Smooth muscle cell of the brain vasculature (primary cell): ENCODE measurements around the gene C6orf163.

ENCODE experiments used
- DNase-seq: peaks from one replicate; pipeline ENCODE4 v3.0.0-alpha.2; 2012; ENCODE audit warnings: low read depth, low spot score

The C6orf163 gene

DNA sequence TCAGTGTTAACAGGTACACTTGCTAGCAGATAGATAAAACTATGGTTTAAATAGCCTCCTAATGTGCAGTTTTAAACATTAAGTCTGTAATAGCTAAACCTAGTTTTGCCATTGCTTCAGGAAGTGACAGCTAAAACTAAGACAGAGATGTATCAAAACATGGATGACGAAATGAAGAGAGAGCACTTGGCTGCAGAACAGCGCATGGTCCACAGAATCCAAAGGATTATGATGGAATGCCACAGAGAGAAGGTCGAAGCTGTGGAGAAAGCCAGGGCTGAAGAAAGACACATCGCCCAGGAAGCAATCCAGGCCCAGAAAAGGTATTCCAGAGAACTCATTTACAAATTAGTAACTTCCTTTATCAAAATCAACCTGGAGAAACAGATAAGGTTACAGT, 11.6 kb downstream of the C6orf163 start:
- no peak for DNase-seq

DNA sequence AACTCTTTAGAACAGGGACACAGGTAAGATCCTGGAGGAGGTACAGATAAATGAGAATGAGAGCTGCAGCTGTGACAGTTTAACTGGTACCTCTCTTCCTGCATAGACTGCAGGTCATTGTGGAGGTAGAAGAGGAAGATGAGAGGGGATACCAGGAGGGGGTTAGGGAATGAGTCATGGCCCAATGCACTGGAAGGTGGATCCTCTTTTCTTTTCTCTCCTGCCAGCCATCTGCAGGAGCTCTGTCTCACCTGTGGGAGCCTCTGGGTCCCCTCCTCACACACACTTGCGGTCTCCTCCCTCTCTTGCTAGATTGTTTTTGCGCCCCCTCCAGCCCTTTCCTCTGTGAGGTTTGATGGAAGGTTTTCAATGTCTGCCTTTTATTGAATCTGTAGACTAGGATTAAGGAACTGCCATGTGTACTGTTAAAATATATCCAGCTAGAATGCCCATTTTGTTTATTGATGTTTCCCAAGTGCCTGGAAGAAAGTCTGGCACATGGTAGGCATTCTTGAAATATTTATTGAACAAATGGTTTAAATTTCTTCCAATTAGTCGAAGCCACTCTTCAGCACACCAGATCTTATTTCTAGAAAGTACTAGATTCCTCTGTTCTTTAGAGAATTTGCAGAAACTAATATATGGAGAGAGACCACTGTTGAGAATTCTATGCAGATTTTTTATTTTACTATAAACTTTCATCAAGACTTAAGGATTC, 13.0 kb downstream of the C6orf163 start:
- DNase-seq: no peak

DNA sequence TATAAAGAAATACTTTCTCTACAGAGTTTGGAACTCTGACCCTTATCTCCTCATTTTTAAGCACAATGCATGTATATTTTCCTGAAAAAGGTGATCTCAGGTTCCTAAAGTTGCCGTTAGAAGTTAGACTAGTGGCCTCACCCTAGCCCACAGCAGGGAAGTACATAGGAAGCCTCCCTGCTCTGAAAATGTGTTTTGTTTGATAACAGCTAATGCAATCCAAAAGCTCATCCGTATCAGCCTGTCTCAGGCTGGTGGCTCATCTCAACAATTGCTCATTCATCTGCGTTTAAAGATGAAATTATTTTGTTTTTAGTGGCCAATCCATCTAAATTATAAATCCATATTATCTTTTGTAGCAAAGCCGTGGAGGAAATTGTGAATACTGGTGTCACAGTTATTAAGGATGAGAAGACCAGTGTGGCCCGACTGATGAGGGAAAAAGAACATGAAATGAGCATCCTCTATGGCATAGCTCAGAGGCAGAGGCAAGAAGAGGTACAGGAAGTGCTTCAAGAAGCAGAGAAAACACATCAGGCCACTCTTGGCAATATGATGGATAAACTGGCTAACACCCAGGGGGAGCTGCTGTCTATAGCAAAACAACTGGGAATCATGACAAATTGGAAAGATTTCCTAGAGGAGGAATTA, 20.1 kb downstream of the C6orf163 start:
- no peak for DNase-seq

DNA sequence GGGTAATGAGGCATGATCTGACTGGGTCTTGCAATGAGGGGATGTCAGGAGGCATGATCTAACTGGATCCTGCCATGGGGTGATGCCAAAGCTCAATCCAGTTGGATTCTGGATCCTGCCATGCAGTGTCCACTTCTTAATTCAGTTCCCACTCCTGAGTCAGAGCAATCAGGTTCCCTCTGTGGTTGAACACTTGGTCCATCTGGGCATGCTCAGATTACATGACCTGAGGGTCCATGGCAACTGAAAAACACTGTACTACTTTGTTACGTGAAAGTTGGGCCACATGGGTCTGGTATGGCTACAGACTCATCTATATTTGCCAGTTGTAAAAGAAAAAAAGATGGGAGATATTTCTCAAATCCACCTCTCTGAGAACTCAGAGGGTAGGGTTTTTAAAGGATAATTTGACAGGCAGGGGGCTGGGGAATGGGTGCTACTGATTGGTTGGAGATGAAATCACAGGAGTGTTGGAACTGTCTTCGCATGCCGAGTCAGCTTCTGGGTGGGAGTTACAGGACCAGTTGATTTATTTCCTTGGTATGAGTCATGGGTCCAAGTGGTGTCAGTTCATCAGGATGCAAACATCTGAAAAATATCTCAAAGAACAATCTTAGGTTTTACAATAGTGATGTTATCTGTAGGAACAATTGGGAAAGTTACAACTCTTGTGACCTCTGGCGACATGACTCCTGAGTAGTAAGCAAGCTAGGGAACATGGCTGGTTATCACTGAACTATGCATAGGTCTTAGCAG, 21.6 kb downstream of the C6orf163 start:
- no peak for DNase-seq

DNA sequence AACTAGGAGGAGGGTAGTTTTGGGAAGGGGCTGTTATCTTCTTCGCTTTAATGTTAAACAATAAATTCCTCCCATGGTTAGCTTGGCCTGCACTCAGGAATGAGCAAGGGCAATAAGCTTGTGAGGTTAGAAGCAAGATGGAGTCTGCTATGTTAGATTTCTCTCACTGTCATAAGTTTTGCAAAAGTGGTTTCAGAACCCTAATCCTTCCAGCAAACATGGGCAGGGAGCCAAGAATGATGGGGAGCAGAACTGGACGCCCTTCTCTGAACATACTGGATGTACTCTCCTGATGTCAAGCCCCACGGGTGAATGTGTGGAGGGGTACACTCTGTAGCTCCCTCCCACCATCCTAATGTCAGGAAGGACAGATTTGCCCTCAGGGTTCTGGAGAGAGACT, 22.3 kb downstream of the C6orf163 start:
- DNase-seq: no peak

DNA sequence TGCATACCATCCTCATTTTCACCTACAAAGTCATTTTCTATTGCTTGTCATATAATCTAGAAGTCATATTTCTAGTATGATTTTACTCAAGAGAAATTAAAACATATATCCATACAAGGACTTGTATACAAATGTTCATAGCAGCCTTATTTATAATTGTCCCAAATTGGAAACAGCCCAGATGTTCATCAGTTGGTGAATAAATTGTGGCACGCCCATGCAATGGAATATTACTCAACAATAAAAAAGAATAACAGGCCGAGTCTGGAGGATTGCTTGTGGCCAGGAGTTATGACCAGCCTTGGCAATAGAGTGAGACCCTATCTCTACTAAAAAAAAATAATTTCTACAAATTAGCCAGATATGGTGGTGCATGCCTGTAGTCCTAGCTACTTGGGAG, 28.8 kb downstream of the C6orf163 start:
- no peak for DNase-seq

DNA sequence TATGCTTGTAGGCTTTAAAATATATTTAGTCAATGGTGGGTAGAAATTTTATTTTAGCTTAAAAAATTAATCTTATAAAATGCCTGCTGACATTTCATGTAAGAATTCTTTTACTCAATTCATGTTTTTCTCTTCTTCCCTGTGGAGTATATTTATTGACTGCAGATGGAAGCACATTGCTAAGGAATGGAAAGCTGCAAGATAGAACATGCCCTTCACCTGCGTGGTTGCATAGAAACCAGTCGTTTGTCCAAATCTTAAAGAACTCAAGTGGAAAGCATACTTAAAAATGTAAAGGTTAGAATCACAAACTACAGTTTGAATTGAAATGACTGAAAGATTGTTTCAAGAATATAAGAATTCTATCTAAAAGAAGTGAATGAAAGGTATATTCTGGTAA, 30.7 kb downstream of the C6orf163 start:
- no peak for DNase-seq

DNA sequence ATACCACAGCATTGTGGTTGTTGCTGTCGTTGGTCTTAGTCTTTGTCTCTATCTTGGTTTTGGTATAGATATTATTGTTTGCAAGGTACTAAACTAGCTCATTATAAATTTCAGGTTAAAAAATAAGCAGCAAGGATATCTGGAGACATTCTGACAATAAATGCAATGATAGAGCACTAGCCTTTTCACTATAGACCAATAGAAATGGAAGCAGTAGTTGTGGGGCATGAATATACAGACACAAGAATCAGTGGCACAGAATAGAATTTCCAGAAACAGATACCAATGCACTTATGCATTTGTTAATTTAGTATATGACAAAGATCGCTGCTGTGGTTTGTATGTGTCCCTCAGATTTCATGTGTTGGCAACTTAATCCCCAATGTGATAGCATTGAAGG, 32.0 kb downstream of the C6orf163 start:
- DNase-seq: no peak

DNA sequence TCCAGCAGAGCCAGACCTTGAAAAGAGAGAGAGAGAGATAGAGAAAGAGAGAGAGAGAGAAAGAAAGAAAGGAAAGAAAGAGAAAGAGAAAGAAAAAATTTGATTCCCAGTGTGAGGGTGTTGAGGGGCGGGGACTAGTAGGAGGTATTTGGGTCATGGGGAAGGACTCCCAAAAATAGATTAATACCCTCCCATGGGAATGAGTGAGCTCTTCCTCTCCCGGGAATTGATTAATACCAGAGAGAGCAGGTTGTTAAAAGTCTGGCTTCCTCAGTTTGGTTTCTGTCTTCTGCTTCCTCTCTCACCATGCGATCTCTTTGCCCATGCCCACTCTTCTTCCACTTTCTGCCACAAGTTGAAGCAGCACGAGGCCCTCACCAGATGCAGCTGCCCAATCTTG, 34.3 kb downstream of the C6orf163 start:
- DNase-seq: no peak

DNA sequence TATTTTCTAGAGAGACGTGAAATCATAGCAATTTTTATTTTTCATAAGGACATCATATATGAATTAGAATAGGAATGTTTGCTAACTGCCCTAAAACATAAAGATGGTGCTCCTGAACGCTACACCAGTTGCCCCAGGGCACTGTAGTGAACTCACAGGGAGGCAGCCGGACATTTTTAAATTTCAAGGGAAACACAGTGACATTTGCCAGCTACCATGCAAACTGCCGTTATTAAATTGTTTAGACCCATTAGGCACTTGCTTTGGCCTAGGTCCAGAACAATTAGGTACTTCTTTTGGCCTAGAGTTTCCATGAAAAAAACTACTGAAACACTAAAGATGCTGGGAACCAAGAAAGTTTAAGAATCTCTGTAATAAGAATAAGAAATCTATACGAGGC, 38.2 kb downstream of the C6orf163 start:
- DNase-seq: no peak

DNA sequence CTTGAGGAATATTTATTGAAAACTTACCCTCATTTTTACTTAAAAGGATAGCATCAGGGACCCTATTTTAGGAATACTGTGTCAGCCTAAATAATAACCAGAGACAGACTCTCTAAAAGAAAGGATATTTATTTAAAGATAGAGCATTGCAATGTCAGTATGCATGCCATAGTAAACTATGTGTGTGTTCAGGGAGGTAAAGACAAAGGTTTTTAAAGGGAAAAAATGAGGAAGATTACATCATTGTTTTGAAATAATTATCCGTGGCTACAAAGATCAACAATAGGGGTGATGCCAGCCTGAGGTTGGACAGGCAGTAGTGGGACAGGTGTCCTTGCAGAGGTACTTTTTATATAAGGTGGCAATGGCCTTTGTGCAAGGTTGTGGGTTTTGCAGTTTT, 39.4 kb downstream of the C6orf163 start:
- DNase-seq: no peak

DNA sequence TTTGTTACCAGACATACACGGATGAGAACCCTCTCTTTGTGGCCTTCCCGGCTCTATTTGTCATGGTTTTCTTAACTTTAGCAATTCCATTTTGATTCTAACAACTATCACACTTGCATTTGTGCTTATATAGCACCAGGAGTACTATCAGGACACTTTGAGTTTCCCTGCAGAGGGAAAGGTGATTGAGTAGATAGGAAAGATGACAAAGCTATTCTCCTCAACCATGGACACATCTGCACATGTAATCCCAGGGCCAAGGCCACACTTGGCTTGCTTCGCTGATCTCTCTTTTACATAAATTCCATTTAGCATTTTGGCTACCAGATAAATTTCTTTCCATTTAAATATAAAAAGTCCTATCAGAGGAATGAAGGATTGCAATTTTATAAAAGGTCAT, 39.8 kb downstream of the C6orf163 start:
- no peak for DNase-seq

DNA sequence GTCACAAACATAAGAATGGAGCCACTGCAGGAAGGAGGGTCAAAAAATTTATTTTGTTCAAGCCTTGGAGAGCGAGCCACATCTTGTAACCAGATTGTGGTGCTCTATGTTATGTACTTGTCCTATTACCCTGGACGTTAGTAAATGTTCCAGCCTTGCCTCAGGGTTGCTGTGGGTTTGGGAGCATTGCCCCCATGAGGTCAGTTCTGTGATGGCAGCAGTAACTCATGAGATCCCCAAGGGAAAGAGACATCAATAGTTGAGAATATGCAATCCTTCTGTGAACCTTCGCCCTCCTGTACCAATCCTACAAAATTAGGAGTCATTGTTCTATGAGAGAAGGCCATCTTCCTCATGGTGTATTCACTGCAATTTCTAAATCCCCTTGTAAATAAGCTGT, 46.7 kb downstream of the C6orf163 start:
- DNase-seq: no peak

DNA sequence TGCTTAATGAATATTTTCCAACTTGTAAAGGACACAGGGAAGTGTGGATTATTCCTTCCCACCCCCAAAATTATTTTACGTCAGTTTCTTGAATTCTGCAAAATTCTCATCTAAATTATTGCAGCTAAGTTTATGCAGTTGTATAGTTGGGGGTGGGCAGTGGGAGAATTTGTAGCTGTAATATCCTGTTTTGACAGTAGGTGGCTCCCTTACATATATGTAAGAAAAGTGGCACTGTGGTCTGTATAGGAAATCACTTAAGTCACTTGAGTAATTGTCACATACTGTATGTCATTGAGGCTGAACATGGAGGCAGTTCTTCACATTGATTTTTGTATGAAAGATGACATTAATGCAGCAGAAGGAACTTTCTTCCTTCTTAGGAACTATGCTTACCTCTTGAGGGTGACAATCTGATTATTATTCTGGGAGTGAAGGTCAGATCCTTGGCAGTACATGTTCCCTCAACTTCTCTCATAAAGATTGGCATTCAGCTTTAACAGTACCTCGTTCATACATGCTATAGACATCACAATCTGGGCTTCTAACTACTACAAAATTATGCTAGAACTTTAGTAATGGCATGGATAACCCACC, 48.5 kb downstream of the C6orf163 start:
- DNase-seq: peak; percentile 40

DNA sequence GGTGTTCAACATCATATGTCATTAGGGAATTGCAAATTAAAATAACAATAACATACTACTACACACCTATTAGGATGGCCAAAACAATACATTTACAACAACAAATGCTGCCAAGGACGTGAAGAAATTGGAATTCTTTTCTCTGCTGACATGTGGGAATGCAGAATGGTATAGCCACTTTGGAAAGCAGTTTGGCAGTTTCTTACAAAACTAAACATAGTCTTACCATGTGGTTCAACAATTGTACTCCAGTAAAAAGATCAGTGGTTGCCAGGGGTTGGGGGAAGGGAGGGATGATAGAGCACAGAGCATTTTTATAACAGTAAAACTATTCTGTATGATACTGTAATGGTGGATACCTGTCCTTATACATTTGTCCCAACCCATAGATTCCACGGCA, 50.8 kb downstream of the C6orf163 start:
- DNase-seq: no peak

DNA sequence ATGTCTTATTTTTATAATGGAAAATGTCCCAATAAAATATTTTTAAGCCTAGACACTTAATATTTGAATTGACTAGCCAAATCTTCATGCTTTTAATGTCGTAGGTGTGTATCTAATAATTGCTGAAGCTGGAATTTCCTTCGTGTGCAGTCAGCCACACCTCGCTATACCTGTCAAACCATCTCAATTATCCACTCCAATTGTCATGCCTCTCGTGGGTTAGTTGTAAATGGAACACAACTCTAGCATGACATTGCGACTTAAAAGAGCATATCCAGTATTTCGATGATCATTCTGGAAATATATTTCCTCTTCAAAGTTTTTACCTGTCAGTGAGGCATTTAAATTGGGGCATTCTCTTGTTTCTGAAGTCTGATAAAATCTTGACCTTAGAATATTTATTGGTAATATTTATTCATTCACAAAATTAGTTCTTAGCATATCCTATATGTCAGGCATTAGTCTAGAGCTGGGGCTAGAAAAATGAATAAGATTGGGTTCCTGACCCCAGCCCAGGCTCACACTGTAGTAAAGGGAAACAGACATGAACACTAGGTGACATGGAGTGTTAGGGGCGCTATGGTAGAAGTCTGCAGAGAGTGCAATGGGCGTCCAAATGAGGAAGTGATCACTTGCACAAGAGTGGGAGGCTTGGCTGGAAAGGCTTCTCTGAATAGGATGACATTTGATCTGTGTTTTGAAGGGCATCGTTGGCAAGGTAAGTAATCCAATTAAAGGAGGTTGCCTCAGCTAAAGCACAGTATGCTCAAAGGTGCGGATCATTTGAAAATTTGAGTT, 52.2 kb downstream of the C6orf163 start:
- DNase-seq: no peak

DNA sequence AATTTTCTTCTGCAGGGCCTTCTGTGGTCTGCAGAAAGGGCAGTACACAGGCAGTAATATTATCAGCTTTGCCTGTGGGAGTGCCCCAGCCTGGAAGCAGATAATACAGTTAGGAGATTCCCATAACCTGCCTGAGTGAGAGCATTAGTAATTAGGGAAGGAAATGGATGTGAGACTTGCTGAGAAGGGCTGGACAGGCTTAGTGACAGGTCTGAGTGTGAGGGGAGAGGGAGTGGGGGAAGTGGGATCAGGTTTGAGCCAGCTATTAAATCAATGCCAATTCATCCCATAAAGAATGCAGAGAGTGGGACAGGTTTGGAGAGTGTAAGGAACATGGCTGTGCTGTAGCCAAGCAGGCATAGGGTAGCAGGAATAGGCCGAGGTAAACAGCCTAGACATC, 53.0 kb downstream of the C6orf163 start:
- DNase-seq: no peak

DNA sequence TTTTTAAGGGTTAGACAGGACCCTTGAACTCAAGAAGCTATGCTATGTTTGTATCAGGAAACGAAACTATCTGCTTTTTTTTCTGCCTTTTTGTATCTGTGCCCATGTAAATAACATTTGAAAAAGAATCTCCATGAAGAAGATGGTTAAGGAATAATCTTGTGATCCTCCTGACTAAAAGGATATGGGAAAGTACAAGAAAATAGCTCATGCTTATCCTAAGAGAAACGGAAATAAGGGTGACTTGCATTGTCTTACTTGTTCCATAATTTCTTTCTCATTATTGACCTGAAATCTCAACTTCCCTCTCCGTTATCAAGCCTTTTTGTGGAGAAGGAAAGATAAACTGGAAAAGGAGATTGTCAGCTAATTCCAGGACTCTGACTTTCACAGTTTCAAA, 57.2 kb downstream of the C6orf163 start:
- DNase-seq: no peak

DNA sequence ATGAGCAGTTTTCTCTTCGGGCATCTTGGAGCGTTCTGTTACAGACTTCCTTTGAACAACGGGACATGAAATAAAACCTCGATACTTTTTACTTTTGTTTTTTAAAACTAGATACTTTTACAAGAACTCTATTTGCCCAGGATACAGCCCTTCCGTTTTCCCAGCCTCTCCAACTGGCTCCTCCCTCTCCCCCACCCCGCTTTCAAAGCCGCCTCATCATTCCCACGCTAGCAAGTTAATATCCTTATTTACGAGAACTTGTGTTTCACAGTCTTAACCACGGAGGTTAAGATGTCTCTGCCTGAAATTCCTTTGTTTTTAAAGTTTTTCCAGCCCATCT, 62.9 kb downstream of the C6orf163 start:
- peak; percentile 15 for DNase-seq

DNA sequence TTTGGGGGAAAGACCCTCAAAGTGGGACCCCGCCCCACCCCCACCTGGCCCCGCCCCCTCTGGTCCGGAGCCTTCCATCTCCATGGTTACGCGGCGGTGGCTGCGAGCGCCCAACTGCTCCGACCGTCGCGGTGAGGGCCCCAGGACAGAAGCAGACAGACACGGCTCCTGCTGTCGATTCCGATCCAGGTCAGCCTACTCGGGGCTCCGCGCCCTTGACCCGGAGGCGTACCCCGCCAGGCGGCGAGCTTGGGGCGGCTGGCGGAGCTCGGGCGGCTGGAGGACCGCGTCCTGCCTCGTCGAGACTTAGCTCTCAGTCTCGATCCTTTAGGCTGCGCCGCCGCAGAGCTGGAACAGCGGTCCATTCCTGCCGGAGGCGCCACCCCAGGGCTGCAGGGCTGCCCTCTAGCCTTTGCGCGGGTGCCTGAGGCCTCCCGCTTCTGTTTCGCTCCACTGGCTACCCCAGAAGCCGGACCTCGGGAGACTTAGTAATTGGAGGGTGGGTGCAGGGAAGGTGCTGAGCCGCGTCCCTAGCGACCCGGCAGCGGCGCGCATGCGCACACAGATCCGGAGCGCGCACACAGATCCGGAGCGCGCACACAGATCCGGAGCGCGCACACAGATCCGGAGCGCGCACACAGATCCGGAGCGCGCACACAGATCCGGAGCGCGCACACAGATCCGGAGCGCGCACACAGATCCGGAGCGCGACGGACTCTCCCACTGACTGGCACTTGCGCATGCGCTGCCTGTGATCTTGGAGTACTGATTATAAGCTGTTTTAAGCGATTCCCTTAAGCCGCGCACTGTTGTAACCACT, 63.5 kb downstream of the C6orf163 start, which contains the start of gene CFAP206:
TSS of gene CFAP206 (plus strand) at position 72 of the 820 bp plus-strand sequence. CDS start 1,868 bp downstream, outside the sequence.
- DNase-seq: peak; percentile 49

DNA sequence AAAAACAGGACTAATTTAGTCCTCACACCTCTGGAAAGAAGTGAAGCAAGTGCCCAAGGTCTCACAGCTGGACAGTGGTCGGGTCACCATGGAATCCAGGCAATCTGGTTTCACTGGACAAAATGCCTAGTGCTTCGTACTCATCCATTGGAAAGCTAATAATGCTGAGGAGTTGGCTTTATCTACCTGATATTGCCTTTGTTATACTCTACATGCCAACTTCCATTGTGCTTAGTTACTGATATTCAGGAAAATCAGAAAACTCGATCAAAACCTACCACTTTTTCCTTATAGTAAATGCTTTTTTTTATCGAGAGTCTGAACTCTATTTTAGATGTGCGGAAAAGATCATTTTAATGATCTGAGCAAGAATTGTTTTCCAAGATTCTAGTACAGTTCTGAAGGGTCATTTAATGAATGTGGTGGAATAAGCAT, 64.1 kb downstream of the C6orf163 start:
- DNase-seq: no peak
